Measurements from ENCODE around the gene COL19A1. TPM values are rescaled to one million over a fixed set of nuclear protein-coding genes. Genes with fewer than 3 reads are reported as not detected.

COL19A1 gene
- total RNA-seq, 1 experiment from 2014 or later: not detected

- Histone ChIP-seq H3F3A (ENCODE audit: insufficient read depth, low read depth) (no peaks in the 10 kb centered on the region), H3K27me3 (ENCODE audit: insufficient read depth, low read depth) (no peaks in the 10 kb centered on the region), H3K36me3 (ENCODE audit: low read depth) (no peaks in the 10 kb centered on the region), H3K4me3 (no peak overlapping the region), H4K20me1 (ENCODE audit: insufficient read depth) (no peaks in the 10 kb centered on the region), H3K4me1 (replicated peaks; ENCODE audit: insufficient read depth) (no peaks in the 10 kb centered on the region), H3K4me2 (no peak overlapping the region), H3K27ac (no peak overlapping the region), H2AFZ (no peak overlapping the region), H3K9me3 (ENCODE audit: insufficient read depth, low read depth) (no peaks in the 10 kb centered on the region), H3K79me2 (ENCODE audit: low read depth) (no peaks in the 10 kb centered on the region), H3K9me2 (ENCODE audit: insufficient read depth) (no peaks in the 10 kb centered on the region)
- no peak for DNase-seq
- BruUV-seq (replicated peaks): no TSS peak
- TF ChIP-seq EZH2 (IDR thresholded peaks at IDR 0.05; ENCODE audit: low read depth) (no peak), CTCF (conservative IDR thresholded peaks at IDR 0.05) (no peak)
- ChIA-PET CTCF (no interaction called here), POLR2A (ENCODE audit: unreplicated experiment) (no interaction called here)
- intact Hi-C loops (cut with micrococcal nuclease; ENCODE audit: unreplicated experiment): no loop called here
These were observed 18.9 kb upstream of the COL19A1 start for GRCh38 chr6:69847492-69847788.

GRCh38 chr6:69848552-69848951, 17.8 kb upstream of the COL19A1 start:
- POLR2A ChIA-PET (ENCODE audit: unreplicated experiment): no interaction called here
- no peaks in the 10 kb centered on the region for H3K9me2 ChIP-seq (ENCODE audit: insufficient read depth)
- H3K4me1 ChIP-seq (replicated peaks; ENCODE audit: insufficient read depth): no peaks in the 10 kb centered on the region
- H3K27ac ChIP-seq: no peak overlapping the region
- H3F3A ChIP-seq (ENCODE audit: insufficient read depth, low read depth): no peaks in the 10 kb centered on the region
- no peak overlapping the region for H3K4me2 ChIP-seq
- TF ChIP-seq CTCF (conservative IDR thresholded peaks at IDR 0.05) (no peak), EZH2 (IDR thresholded peaks at IDR 0.05; ENCODE audit: low read depth) (no peak)
- no peak overlapping the region for H2AFZ ChIP-seq
- intact Hi-C loops (cut with micrococcal nuclease; ENCODE audit: unreplicated experiment): no loop called here
- no peaks in the 10 kb centered on the region for H3K27me3 ChIP-seq (ENCODE audit: insufficient read depth, low read depth)
- no peaks in the 10 kb centered on the region for H3K9me3 ChIP-seq (ENCODE audit: insufficient read depth, low read depth)
- no peaks in the 10 kb centered on the region for H3K79me2 ChIP-seq (ENCODE audit: low read depth)
- no peaks in the 10 kb centered on the region for H3K36me3 ChIP-seq (ENCODE audit: low read depth)
- no peak overlapping the region for H3K4me3 ChIP-seq
- no peaks in the 10 kb centered on the region for H4K20me1 ChIP-seq (ENCODE audit: insufficient read depth)
- CTCF ChIA-PET: no interaction called here
- DNase-seq: no peak
- BruUV-seq (replicated peaks): no TSS peak

GRCh38 chr6:69852706-69853105, 13.7 kb upstream of the COL19A1 start:
- no peak for TF ChIP-seq EZH2 (IDR thresholded peaks at IDR 0.05; ENCODE audit: low read depth)
- no peak for TF ChIP-seq CTCF (conservative IDR thresholded peaks at IDR 0.05)
- CTCF ChIA-PET: no interaction called here

More at GRCh38 chr6:69852706-69853105, 13.7 kb upstream of the COL19A1 start:
- no peak overlapping the region for H2AFZ ChIP-seq
- H3K36me3 ChIP-seq (ENCODE audit: low read depth): no peaks in the 10 kb centered on the region
- H3K79me2 ChIP-seq (ENCODE audit: low read depth): no peaks in the 10 kb centered on the region
- no peaks in the 10 kb centered on the region for H3K9me2 ChIP-seq (ENCODE audit: insufficient read depth)
- H3K4me3 ChIP-seq: no peak overlapping the region
- H3K27ac ChIP-seq: no peak overlapping the region
- DNase-seq: no peak
- POLR2A ChIA-PET (ENCODE audit: unreplicated experiment): no interaction called here
- H3K9me3 ChIP-seq (ENCODE audit: insufficient read depth, low read depth): no peaks in the 10 kb centered on the region
- H3K27me3 ChIP-seq (ENCODE audit: insufficient read depth, low read depth): no peaks in the 10 kb centered on the region
- no peak overlapping the region for H3K4me2 ChIP-seq
- no TSS peak for BruUV-seq (replicated peaks)
- H3K4me1 ChIP-seq (replicated peaks; ENCODE audit: insufficient read depth): no peaks in the 10 kb centered on the region
- intact Hi-C loops (cut with micrococcal nuclease; ENCODE audit: unreplicated experiment): no loop called here
- H3F3A ChIP-seq (ENCODE audit: insufficient read depth, low read depth): no peaks in the 10 kb centered on the region
- H4K20me1 ChIP-seq (ENCODE audit: insufficient read depth): no peaks in the 10 kb centered on the region

All from PC-9 (cell line).